GM18505 (cell line): ENCODE results near the gene RMDN2.

Experiments used
- ATAC-seq: cut with Tn5 transposase; IDR thresholded peaks from one replicate; pipeline ENCODE4 v1.9.1; 2021; ENCODE audit not compliant: unreplicated experiment
- POLR2A ChIP-seq: IDR thresholded peaks from 4 replicates; pipeline ENCODE4 v1.6.1; 2011; ENCODE audit warnings: borderline replicate concordance; ENCODE audit not compliant: insufficient read depth, insufficient read length; ENCODE audit errors: extremely low read depth

The RMDN2 gene, protein sequence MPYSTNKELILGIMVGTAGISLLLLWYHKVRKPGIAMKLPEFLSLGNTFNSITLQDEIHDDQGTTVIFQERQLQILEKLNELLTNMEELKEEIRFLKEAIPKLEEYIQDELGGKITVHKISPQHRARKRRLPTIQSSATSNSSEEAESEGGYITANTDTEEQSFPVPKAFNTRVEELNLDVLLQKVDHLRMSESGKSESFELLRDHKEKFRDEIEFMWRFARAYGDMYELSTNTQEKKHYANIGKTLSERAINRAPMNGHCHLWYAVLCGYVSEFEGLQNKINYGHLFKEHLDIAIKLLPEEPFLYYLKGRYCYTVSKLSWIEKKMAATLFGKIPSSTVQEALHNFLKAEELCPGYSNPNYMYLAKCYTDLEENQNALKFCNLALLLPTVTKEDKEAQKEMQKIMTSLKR

DNA sequence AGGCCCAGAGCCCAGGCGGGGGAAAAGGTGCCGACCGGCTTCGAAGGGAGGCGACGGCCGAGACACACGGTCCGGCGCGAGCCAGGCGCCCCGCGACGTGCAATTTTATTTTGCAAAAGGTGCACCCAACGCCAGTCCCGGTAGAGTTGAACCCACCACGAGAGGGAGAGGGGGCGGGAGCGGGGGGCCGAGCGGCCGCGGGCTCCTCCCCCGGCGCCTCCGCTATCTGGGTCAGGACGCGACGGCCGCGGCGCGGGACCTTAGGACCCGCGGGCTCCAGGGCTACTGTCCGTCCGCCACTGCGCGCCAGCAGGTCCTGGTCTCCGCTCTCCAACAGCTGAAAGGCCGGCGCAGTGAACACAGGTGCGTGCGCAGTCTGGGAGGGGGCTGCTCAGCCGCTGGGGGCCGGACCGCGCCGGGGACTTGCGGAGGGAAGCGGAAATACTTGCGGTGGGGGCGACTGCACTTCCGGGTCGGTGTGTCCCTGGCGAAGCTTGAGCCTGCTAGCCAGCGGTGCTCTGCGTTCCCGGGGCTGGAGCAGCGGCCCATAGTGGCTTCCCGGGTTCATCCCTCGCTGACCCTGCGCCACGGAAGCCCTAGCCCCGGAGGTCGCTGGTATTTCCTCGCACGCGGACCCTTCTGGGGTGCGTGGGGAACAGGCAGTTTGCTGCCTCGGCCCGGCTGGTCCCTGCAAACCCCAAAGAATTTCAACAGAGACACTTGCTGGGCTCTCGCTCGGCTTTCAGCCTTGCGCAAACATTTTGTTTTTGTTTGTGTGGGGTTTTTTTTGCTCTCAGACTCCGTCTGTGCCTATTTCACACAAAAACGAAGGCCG lies at the start of gene RMDN2:
Gene RMDN2, plus strand, starts transcription at position 225 of the 835 bp plus-strand sequence. CDS start 3,991 bp downstream, outside the sequence.
- peak; percentile 94 for TF ChIP-seq POLR2A
- ATAC-seq = peak; percentile 89

DNA sequence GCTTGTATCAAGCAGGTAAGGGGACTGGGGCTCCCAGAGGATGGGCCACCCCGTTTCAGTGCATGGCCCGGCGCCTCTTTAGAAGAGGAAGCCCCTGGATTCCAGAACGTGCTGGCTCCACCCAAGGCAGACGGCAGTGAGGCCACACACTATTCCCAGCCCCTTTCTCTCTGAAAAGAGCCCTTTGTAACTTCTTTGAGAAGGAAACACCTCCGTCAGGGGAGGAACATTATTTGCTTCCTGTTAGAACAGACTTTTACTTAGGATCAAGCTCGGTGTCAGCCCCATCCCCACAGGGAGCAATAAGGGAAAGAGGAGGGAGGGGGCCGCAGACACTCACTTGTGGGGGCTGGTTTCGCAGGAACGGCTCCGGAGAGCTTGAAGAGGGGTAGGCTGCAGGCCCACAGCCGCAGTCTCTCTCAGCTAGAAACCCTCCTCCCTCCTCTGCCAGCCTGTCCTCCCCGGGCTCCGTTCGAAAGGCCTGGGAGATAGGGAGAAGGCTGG lies 49.6 kb upstream of the RMDN2 start:
- no peak for ATAC-seq
- no peak for TF ChIP-seq POLR2A

DNA sequence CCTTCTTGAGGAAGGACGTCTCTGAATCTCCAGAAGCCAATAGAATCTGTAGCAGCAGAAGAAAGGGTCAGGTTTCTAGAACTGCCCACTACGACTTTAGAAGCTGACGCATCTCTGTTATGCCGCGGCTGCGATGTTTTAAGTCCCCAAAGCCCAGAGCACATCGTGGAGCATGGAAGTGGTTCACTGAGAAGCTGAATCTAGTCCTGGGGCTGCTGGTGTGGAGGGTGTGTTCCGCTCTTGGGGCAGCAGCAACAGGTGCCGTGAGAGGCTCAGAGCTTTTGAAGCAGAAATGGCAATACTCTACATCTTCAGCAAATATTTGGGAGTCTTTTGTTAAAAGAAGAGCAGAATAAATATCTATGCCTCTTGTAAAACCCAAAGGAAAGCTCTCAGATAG lies 48.9 kb upstream of the RMDN2 start:
- no peak for TF ChIP-seq POLR2A
- ATAC-seq = no peak

GRCh38 chr2:37877457-37878315 lies 47.4 kb upstream of the RMDN2 start:
- ATAC-seq = no peak
- no peak for TF ChIP-seq POLR2A

- no peak for TF ChIP-seq POLR2A
Observed at GRCh38 chr2:37878536-37878935, 46.6 kb upstream of the RMDN2 start.

GRCh38 chr2:37880551-37880950 lies 44.5 kb upstream of the RMDN2 start:
- TF ChIP-seq POLR2A = no peak
- no peak for ATAC-seq

More at GRCh38 chr2:37878536-37878935, 46.6 kb upstream of the RMDN2 start:
- no peak for ATAC-seq

- TF ChIP-seq POLR2A = no peak
- ATAC-seq = no peak
Observed at GRCh38 chr2:37881397-37881796, 43.7 kb upstream of the RMDN2 start.

GRCh38 chr2:37882036-37882435 lies 43.1 kb upstream of the RMDN2 start:
- ATAC-seq = no peak
- no peak for TF ChIP-seq POLR2A

DNA sequence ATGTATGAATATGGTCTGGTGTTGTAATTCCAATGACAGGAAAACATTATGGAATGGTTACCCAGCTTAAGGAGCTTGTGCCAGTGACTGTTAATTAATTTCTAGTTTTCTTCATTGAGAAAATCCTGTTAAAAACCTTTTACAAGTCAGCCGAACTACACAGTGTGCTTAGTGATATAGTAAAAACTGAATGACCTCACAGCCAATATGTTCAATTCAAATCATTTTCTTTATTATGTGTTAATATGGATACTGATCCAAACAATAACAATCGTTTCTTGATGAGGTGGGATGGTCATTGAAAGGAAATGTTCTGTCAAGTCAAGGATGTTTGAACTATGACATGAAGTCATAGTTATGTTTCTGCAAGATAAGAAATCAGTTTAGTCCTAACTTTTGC lies 41.6 kb upstream of the RMDN2 start:
- ATAC-seq = no peak
- no peak for TF ChIP-seq POLR2A

- ATAC-seq = no peak
- no peak for TF ChIP-seq POLR2A
Observed at GRCh38 chr2:37885329-37885993, 39.6 kb upstream of the RMDN2 start.

GRCh38 chr2:37886745-37887144 lies 38.3 kb upstream of the RMDN2 start:
- ATAC-seq = no peak

GRCh38 chr2:37887286-37887685 lies 37.8 kb upstream of the RMDN2 start:
- TF ChIP-seq POLR2A = no peak
- ATAC-seq = no peak

More at GRCh38 chr2:37886745-37887144, 38.3 kb upstream of the RMDN2 start:
- no peak for TF ChIP-seq POLR2A
